Subcutaneous adipose tissue (tissue), 4 donors: Measurements from ENCODE around the gene PPM1J. TPM values are rescaled to one million over a fixed set of nuclear protein-coding genes. Genes with fewer than 3 reads are reported as not detected.

Source experiments
- total RNA-seq, 4 donors: library from RNA; depleted of rRNA; stranded (reverse); fragments of >200 nt; gene quantifications; one replicate each; pipeline ENCODE4 v1.1.0, GENCODE V29; 2016
- TF ChIP-seq, protein P1 (sequence below): fragments of 450-650 bp; IDR thresholded peaks from one replicate; pipeline ENCODE4 v1.5.1; 2016; ENCODE audit warnings: low read depth, mild to moderate bottlenecking, control low read depth, antibody characterized with exemption, moderate library complexity

Gene PPM1J
- total RNA-seq, 4 donors from 2014 or later, result 0.51 TPM; not detected in 3

DNA sequence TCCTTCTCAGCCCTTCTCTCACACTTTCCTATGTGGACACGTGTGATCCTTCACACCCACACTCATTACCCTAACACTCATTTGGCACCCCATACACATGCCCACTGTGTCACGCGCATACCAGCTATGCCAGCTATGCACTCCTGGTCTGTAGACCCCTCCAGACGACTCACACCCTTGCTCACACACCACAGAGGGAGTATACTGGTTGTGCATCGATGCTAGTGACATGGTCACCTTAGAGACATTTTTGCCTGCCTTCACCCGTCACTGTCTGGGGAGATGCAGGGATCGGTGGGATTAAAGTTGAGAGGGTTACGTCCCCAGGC lies 8.3 kb upstream of the PPM1J start:
- TF ChIP-seq, protein P1, sequence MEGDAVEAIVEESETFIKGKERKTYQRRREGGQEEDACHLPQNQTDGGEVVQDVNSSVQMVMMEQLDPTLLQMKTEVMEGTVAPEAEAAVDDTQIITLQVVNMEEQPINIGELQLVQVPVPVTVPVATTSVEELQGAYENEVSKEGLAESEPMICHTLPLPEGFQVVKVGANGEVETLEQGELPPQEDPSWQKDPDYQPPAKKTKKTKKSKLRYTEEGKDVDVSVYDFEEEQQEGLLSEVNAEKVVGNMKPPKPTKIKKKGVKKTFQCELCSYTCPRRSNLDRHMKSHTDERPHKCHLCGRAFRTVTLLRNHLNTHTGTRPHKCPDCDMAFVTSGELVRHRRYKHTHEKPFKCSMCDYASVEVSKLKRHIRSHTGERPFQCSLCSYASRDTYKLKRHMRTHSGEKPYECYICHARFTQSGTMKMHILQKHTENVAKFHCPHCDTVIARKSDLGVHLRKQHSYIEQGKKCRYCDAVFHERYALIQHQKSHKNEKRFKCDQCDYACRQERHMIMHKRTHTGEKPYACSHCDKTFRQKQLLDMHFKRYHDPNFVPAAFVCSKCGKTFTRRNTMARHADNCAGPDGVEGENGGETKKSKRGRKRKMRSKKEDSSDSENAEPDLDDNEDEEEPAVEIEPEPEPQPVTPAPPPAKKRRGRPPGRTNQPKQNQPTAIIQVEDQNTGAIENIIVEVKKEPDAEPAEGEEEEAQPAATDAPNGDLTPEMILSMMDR, result no peak

DNA sequence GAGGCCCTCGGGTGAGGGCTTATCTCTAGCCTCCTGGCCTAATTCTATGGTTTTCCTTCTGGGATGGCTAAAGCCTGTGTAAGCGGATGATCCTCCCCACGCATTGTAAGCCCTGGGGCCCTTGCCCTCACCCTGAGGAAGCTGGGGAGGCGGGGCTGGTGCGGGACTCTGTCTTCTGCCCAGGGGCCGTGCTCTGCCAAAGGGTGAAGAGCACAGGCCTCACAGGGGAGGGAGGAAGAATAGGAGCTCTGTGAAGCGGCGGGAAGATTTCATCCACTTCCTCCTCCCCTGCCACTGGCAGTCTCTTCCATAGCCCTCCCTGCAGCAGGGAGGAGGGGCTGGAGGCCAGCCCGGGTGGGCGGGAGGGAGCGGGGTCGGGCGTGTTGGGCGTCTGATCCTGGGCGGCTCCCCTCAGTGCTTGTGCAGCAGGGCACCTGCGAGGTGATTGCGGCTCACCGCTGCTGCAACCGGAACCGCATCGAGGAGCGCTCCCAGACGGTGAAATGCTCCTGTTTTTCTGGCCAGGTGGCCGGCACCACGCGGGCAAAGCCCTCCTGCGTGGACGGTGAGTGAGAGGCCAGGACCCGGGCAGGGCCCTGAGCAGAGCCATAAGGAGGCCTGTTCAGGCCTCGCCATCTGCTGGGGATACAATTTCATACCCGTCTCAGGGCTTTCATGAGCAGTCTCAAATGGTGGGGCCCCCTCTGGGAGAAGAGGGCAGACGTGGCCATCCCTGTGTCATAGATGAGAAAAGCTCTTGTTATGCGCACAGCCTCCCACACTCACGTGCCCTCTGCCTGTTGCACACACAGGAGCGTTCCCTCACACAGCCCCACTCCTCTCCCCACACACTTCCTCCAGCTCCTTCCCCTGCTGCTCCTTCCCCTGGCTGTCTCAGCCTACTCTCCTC lies 7.7 kb upstream of the PPM1J start:
- TF ChIP-seq, protein P1, result no peak

DNA sequence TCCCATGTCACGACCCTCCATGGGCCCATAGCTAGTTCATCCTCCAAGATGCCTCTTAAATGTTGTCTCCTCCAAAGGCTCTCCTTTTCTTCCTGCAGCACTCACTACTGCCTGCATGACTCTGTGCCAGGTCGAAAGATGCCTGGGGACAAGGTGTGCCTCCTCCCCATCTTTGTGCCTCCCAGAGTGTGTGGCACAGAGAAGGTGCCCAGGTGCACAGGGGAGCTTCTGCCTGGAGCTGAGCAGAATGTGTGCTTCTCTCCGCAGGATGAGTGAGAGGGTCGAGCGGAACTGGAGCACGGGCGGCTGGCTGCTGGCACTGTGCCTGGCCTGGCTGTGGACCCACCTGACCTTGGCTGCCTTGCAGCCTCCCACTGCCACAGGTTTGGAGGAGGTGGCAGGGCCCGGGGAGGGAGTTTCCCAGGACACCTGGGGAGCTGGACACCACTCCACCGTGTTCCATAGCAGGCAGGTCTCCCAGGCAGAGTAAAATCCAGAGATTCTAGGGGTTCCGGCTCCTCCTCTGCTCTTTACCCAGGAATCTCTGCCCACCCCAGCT lies 6.9 kb upstream of the PPM1J start:
- TF ChIP-seq, protein P1, result no peak

DNA sequence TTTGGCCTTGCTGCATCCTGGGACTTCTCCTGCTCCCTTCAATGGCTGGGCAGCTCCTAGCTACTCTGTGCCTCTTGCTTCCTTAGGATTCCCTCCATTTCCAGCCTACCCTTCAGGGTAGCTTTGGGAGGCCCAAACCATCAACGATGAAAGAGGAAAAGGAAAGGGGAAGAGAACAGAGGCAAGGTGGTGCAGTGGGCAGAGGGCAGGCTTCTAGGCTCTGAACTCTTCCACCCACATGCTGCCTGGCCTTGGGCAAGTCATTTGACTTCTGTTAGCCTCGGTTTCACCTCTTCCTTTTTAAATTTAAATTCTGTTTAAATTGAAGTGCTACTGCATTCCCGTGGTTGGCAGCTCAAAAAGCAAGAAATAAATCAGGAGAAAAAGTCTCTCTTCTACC lies 5.7 kb upstream of the PPM1J start:
- TF ChIP-seq, protein P1, result no peak

DNA sequence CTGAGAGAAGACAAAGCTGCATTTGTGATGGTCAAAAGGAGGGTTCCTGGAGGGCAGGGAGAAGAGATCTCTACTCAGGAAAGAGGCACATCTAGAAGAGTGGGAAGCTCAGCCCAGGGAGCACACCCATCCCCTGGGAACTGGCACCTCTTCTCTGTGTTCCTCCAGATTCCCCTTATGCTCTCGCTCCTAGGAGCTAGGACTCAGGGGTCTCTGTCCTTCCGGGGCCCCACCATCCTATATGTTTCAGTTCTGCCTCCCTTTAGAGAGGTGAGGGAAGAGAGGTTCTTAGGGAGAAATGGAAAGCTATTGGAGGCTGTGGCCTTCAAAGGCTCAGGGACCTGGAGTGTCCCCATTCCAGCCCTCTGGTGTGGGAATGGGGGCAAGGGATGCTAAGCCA lies 4.6 kb upstream of the PPM1J start:
- TF ChIP-seq, protein P1, result no peak

DNA sequence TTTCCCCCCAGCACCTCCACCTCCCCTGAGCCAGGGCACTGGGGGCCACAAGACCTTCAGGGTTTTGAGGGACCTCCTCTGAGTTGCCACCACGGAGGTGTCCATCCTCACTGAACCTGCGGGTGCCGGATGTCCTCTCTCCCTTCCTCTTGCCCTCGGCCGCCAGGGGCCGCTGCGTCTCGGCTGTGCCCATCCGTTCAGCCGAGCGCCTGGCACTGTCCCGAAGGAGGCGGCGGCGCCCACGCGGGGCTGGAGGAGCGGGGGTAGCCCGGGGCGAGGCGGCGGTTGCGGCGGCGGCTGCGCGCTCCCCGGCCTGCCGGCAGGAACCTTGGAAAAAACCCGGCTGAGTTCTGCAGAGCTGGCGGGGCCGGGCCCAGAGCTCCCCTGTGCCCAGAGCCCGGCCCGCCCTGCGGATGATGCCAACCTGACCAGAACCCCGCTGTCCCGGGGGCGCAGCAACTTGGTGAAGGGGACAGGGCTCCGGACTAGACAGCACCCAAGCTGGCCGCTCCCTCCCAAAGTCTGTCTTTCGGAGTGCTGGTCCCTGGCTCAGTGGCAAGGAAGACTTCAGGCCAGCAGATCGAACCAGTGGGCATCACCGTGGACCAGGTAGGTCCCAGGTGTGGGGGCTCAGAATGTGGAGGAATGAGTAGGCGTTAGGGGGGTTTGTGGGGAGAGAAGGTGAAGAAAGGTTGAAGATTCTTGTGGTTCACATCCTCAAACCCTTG lies 3.7 kb upstream of the PPM1J start:
- TF ChIP-seq, protein P1, result no peak

DNA sequence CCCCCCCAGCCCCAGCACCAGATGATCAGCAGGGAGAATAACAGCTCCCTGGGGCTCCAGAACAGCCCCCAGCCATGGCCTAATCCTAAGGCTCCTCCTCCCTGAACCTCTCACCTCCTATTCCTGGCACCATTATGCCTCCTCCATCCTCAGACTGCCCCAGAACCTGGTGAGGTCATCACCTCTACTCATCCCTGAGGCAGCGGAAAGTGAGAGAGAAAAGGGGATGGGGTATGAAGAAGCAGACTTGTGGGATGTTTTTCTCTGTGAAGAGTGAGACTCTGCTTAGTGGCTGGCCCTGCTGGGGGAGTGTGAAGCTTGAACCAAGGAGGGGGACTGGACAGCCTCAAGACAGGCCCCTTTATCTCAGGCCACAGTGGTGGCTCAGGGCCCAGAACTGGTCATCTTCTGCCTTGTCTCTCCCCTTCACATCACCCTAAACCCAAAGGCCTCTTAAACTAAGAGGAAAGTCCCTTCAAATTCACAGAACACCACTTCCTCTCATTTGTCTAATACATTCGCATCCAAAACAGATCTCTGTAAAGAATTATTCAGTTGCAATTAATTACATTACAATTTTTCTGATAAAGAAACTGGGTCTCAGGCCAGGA lies 2.2 kb upstream of the PPM1J start:
- TF ChIP-seq, protein P1, result no peak
